Measurements from ENCODE around the gene MRAS.

The MRAS gene

DNA sequence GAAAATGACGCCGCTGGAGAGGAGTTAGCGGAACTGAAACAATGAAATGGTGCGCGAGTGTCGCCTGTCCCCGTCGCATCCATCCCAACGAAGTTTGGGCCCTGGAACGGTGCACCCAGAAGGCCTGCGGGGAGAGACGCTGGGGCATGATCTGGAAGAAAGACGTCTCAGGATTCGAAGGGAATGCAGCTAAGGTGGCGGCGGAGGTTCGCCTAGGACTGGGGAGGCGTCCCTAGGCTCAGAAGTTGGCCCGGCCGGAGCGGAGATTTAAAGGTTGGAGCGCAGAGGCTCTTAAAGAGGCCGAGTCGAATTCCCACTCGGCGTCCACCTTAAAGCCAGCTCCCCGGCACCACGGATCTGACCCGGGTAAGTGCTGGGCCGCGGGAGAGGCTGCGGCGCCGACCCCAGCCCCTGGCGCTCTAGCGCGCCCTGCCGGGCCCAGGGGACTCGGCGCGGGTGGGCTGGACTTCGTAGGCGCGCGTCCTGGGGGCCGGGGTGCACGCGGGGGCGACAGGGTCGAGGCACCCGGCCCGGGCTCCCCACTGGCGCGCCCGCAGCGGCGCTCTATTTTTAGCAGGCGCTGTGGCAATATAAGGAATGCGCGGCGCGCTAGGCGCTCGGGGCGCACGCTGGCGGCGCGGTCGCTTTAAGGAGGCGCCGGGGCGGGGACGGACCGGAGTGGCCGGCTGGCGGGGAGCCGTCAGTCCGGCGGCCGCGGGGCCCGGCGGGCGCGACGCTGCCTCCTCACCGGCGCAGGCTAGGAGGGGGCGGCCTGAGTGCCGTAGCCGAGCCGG is at the start of gene MRAS:
TSS of gene MRAS (plus strand) at position 620 of the 794 bp plus-strand sequence. CDS start 24,305 bp downstream, outside the sequence.
- peak; percentile 86 for DNase-seq

DNA sequence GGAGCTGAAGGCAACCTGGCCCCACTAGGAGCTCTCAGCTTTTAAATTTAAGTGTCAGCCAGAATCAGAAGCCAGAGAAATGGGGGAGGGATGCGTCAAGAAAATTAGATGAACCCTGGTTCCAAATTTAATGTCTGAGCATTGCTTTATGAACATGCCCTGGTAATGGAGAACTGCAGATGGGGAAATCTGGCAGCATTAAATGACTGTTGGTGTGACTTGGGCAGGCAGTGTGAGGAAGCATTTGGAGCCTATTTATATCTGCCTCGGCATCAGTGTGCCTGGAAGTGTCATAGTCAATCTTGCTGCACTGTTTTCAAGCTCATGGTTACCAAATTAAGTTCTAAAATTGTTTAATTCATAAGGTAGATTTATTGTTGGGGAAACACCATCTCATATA is 47.7 kb upstream of the MRAS start:
- no peak for DNase-seq

DNA sequence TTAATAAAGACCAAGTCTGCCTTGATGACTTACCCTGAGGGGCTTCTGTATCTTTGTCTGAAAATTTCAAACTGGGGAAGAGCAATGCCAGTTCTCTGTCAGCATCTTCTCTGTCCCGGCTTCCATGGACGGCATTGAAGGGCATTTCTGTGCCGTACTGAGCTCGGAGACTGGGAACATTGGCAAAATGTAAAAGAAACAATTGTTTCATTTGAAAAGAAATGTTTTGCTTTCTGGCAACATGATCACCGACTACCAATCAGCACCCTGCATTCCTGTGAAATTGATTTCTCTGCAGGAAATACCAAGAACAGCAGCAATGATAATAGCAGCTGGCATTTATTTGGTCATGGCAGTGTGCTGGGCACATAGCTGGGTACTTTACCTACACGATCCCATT is 44.9 kb upstream of the MRAS start:
- DNase-seq: no peak

DNA sequence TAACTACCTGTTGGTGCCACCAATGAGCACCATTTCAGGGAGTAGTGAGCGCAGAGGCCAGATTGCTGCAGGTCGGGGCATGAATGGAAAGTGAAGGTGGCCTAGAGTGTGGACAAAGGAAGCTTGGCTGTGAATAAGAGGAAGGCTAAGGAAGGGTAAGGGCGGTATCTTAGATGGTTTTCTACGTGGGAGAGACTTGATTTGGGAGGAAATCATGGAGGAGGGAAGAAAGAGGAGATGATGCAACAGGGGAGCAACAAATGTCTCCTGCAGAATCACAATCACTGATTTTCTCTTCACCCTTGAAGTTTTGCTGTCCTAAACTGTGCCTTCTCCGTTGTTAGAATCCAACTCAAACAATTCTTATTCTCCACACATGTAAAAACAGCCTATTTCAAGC is 40.5 kb upstream of the MRAS start:
- no peak for DNase-seq

DNA sequence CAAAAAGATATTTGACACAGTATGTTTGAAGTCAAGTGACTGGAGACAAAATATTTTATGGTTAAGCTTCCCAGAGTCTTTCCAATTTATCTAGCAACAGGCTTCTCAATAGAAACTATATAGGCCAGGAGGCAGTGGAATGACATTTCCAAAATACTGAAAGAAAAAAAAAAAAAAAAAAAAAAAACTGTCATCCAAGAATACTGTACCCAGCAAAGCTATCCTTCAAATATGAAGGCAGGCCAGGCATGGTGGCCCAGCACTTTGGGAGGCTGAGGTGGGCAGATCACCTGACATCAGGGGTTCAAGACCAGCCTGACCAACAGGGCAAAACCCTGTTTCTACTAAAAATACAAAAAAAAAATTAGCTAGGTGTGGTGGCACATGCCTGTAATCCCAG is 39.6 kb upstream of the MRAS start:
- DNase-seq: no peak

DNA sequence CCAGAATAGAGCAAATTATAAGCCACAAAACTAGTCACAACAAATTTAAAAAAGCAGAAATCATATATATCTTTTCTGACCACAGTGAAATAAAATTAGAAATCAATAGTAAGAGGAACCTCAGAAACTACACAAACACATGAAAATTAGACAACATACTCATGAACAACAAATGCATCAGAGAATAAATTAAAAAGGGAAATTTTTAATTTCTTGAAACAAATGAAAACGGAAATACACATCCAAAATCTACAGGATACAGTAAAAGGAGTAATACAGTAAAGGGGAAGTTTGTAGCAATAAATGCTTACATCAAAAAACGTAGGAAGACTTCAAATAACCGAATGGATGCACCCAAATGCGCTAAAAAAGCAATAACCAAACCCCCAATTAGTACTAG is 37.9 kb upstream of the MRAS start:
- DNase-seq: no peak

DNA sequence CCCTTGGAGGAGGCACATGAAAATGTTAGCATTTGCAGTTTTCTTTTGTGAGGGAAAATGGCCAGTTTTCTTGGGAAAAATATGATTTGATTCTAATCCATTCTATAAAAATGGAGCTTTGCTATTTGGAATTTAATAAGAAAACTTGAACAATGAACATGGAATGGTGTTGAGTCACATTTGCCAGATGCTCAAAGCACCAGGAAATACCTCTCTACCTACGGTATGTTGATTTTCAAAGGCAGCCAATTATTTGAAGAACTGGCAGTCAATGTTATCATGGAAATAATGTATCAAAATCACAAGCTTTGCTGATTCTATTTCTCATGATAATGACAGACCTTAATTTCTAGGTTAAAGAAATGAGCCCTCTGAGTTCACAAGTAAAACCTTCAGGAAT is 33.6 kb upstream of the MRAS start:
- peak; percentile 41 for DNase-seq

DNA sequence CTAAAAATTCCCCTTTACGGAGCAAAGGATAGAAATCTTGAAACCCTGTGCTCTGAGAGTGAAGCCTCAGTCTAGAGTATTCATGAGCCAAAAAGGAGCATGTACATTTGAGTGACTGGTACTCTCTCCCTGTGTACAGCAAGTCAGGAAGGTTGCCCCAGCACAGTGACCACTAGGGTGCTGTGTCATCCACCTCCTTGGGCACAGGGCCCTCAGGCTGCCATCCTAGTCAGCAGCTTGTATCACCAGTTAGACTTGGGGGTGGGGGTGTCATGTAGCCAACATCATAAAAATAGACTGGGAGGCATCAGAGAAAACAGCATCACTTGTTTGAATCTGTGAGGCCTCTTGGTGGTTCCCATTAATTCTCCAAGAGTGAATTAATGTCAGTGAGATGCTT is 30.7 kb upstream of the MRAS start:
- no peak for DNase-seq

DNA sequence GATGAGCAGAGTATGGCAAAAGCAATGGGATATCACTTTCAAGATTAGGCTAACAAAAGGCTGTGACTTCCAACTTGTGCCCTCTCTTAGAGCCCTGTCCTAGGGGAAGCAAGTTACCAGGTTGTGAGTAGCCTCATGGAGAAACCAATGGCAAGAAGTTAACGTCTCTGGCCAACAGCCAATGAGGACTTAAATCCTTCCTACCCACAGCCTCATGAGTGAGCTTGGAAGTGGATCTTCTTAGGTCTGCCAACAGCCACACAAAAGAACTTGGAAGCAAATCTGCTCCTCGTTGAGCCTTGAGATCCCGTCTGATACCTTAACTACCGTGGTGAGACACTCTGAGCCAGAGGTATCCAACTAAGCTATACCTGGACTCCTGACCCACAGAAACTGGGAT is 24.4 kb upstream of the MRAS start:
- DNase-seq: no peak

DNA sequence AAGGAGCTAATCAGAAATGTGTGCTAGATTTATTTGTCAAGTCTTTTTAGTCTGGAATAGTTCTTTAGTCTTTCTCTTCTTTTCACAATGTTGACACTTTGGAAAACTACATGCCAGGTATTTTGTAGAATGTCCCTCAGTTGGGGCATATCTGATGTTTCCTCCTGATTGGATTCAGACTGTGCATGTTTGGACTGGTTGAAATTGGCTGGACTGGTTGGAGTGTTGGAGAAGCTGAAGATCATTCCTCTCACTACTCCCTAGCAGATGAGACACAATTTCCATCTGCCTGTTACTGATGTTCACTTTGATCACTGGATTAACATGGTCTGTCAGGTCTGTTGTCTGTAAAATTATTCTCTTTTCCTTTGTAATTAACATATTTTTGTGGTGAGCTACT is 22.4 kb upstream of the MRAS start:
- DNase-seq: peak; percentile 27

DNA sequence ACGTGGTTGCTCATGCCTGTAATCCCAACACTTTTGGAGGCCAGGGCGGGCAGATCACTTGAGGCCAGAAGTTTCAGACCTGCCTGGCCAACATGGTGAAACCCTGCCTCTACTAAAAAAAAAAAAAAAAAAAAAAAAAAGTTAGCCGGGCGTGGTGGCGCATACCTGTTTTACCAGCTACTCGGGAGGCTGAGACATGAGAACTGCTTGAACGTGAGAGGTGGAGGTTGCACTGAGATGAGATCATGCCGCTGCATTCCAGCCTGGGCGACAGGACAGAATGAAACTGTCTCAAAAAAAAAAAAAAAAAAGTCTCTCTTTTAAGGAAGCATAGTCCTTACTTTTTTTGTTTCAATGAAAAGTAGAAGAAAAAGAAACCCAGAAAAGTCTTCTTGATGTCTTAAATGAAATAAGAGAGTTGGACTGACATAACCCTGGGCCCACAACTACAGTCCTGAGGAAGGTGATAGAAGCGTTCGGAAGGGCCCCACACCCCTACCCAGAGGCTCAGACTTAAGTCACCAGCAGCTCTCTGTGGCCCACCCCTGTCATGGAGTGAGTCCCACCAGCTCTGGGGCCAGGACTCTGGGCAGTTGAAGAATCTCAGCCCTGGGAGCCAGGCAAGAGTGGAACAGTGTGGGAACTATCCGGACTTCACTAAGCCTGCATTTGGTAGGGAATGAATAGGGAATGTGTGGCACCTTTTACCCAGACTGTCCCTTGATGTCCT is 21.3 kb upstream of the MRAS start:
- DNase-seq: no peak

DNA sequence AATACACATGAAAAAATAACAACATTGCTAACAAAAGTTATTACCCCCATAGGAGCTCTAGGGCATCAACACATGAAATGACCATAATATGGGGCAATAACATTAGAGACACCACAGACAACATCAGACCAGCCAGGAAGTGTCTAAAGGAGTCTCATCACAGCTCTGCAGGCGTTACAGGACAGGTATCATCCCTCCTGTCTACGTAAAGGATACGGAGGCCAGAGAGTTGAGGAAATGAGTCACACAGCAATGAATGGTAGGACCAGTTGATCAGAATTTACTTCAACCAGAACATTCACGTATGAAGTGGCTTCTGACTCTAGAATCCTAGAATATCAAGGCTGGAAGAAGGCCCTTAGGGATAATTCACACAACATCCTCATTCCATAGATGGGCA is 20.5 kb upstream of the MRAS start:
- no peak for DNase-seq

DNA sequence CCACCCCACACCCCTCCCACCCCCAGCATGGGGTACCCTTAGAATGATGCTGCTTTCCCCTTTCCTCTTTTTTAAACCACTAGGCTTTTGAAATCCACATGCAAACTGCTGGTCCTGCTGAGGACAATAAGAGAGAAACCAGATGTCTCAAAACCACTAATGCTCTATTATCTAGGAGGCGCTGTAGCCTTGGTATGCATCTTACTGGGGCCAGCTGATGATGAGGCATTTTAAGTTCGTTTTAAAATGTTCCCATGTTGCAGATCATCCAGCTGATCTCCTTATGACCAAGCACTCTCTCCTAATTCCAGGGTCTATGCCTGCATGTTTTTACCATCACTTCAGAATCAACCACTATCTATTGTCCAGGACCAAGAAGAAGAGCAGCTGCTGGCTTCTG is 20.0 kb upstream of the MRAS start:
- DNase-seq: peak; percentile 27

DNA sequence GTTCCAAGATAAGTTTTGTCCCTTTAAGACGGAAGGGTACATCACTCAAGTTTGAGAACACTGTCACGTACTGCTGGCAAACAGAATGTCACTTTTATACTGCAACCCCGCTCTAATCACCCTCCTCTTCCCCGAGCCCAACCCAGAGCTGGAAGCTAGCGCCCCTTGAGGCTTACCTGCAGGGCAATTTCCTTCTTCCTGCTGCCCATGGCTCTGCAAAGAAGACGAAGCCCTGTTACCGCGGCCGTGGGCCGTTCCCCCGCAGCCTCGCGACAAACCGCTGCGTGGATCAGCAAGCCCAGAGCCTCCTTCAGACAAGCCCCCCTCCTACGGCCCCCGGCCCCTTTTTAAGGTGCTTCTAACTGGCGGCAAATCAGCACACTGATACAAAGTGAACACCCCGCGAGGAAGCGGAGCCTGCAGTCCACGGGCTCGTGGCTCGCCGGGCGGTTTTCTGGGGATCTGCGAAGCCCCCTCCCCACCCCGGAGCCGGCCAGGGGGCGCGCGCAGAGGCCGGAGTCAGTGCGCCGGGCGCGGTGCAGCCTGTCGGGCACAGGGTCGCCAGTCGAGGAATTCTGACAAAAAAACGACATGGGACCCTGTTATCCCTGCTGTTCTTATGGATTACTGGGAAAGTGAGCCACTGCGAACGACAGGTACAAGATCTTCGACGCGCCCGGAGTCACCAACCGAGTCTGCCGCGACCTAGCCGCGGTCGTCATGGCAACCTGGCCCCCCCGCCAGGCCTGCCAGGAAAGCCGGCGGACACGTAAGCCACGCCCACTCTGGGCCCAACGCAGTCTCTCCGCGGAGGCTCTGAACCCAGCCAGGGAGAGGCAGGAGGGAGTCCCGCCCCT is 19.0 kb upstream of the MRAS start, which contains the start of gene NME9:
TSS of gene NME9 (minus strand) at position 725 of the 857 bp plus-strand sequence. CDS start at position 209, 516 bp downstream.
- peak; percentile 79 for DNase-seq

DNA sequence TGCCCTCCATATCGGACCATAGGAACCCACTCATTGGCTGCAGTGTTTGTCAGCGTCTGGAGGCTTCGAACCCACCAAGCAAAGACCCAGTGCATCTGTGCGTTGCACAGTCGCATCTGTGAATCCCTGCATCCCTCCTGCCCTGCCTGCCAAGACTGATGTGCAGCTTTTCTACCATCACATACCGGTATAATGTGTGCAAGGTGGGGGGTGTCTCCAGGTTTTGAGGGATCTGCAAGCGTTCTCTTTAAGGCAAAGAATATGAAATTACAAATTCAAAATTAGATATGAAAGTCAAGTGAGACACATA is 18.4 kb upstream of the MRAS start:
- no peak for DNase-seq

DNA sequence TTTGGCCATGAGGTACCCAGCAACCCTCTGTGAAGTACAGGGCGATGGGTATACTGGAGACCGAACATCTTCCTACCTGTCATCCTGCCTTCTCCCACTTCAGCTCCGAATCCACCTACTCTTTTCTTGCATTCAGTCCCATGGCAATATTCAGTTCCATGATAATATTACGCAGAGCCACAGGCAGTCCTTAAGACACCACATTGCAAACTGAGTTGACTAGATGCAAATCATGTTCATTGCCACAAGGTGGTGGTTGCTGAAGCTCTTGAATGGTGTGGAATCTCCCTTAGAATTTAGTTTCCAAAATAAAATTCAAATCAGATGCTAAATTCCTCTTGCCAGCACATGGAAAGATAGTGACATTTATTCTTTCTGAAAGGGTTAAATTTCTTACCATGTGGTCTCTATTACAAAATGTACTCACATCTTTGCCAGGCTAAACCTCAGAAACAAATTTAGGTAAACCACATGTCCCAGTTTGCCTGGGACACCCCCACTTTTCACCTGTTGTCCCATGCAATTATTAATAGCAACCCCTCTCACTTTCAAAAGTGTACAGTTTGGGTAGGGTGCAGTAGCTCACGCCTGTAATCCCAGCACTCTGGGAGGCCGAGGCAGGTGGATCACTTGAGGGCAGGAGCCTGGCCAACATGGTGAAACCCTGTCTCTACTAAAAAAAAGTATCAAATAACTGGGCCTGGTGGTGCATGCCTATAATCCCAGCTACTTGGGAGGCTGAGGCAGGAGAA is 17.1 kb upstream of the MRAS start:
- DNase-seq: no peak

DNA sequence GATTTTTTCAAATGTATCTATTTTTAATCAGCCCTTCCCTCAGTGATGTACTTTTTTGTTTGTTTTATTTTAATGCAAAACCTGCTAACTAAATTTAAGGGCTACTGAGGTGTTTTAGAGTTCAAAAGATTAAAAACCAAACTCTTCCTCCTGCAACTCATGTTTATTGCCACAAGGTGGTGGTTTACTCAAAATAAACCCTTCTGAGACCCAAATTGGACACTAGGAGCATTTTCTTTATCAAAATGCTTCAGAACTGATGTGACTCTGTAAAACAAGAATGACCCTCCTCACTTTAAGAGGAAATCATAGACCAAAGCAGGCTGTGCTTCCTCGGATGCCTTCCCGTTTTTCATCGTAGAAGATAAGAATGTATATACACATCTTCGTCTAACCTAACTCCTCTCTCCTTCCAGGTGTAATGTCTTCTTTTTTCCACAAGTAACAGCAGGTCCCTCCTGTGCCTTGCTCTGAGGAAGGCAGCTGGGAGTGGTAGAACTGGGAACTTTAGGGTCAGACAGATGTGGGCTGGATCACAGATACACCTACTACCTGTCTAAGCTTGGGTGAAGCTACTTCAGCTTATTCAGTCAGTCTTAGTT is 15.8 kb upstream of the MRAS start:
- DNase-seq: peak; percentile 34

DNA sequence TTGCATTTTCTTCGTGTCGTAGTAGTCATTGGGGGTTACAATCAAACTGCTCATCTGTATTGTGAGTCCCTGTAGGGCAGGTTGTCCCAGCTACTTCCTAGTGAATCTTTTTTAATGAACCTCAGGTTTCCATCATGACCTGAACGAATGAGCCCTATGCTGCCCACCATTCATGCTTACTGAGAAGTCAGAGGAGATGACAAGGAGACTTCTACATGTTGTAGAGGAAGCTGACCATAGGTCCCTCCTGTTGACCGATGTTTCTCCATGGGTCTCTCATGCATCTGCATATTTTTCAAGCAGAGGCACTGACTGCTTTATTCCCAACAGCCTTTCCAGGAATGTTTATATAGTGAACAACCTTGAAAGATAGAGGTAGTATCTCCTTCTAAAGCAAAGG is 13.8 kb upstream of the MRAS start:
- DNase-seq: no peak

DNA sequence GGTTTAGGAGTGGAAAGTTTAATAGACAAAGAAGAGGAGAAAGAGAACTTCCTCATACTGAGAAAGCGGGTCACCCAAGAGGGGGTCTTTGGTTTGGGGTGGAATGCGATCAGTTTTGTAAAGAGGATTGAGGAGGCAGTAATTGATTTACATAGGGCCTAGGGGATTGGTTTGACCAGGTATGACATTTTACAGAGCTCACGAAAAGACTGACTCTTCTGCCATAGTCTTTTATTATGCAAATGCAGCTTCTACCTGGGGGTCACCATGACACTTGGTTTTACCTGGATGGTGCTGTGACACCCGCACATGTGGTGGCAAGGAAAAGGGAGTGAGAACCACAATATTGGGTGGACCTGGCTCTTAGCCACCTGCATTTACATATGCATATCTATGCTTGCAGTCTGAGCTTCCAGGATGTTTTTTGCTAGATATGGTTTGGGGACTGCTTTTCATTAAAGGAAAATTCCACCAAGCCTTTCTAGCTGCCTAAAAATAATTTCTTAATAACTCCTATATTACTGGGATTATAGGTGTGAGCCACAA is 11.9 kb upstream of the MRAS start:
- no peak for DNase-seq

DNA sequence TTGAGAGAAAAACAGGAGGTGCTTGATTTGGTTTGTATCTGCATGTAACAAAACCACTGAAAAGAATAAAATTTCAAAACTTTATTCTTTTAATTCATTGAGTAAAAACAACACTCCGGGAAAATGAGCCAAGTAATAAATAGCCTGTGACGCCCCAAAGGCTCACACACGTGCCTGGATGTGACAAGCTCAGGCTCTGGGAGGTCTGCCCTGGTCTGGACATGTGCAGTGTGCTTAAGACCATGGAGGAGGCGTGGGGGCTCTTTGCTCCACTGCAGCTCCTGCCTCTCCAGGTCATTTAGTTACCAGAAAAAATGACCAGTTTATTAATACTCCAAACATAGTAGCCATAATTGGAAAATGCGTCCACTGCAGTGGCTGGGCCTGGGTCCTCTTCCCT is 10.1 kb upstream of the MRAS start:
- DNase-seq: no peak

DNA sequence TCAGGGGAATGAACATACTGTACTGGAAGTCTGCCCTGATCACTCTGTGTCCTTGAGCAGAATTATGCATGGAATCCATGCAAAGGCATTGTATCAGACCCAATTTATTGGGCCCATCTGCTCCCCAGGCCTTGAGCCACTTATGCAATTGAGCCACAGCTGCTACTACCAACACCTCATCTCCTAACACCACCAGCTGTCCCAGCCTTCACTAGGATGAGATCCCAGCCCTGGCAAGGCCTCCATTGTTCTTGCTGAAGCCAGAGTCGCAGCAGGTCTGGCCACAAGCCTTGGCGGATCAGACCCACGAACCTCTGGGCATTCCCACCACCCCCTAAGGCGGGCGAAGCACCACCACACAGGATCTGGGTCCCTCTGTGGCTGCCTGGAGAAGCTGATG is 9.6 kb upstream of the MRAS start:
- DNase-seq: no peak

DNA sequence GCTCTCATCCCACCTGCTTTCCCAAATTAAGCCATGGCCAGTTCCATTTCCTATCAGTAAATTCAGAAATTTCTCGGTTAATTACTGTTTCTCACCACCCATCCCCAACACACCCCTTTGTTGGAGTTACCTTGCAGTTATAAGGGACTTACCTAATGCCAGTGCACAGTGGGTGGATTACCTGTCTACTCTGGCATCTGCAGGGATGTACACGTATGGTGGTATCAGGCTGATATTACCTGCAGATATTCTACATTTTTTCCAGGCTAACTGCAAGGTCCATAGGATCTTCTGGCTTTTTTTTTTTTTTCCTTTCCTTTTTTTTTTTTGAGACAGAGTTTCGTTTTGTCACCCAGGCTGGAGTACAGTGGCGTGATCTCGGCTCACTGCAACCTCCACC is 7.9 kb upstream of the MRAS start:
- DNase-seq: no peak
